ENCODE measurements around the gene BRD7. TPM values are rescaled to one million over a fixed set of nuclear protein-coding genes. Genes with fewer than 3 reads are reported as not detected.

The BRD7 gene
- total and polyA plus RNA-seq, 2 donors (not counting 1 experiment from before 2014, with no cell fraction given) = 29.8 to 64.5 TPM

DNA sequence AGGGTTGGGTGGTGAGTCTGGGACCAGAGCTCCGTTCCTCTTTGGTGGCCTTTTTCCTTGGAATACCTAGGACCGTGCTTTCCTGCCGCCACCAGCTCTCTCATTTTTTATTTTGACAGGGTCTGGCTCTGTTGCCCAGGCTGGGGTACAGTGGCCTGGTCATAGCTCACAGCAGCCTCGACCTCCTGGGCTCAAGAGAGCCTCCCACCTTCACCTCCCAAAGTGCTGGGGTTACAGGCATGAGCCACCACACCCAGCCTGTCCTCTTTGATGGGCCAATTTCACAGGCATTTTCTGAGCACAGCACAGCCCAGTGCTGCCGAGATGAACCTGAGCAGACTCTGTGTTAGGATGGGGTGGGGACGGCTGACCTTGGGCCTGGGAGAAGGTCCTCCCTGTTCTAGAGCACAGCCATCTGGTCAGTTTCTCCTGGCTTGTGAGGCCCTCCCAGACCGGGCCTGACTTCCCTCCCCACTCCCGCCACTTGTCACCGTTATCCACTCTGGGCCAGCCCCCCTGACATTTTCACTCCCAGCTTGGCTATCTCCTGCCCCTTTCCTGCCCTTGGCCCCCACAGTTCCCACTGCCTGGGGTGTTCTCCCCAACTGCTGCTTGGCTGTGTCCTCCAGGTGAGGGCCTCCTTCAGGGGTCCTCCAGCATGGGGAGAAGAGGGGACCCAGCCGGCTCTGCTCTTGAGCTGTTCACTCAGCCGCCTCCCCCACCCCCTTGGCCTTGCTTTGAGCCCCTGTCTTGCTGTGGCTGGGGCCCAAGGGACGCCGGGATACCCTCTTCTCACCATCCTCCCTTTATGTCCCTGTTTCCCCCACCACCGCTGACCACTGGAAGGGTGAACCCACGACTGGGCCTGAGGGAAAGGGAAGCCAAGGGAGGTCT lies 97.4 kb downstream of the BRD7 start:
- ChIA-PET CTCF (interaction anchor here (1.1 to 8.5 kb wide), 4 partner anchors 11 to 84 kb away, joined by 6 to 46 read pairs (median 18); no protein-coding TSS in a partner anchor), POLR2A (no interaction called here)
- no peaks in the 10 kb centered on the region for H4K20me1 ChIP-seq (ENCODE audit: control insufficient read depth, insufficient read depth, low read length, poor library complexity, severe bottlenecking)
- H3K4me3 ChIP-seq (ENCODE audit: control extremely low read depth in 1 of 5, extremely low read depth in 1 of 5, insufficient read depth in 1 of 5, low read depth in 2 of 5, low read length in 4 of 5) = no peak overlapping the region
- no peak for TF ChIP-seq EZH2 (IDR thresholded peaks at IDR 0.05; ENCODE audit: borderline replicate concordance, insufficient read depth, low read depth, low read length, poor library complexity, severe bottlenecking)
- TF ChIP-seq, protein P1, sequence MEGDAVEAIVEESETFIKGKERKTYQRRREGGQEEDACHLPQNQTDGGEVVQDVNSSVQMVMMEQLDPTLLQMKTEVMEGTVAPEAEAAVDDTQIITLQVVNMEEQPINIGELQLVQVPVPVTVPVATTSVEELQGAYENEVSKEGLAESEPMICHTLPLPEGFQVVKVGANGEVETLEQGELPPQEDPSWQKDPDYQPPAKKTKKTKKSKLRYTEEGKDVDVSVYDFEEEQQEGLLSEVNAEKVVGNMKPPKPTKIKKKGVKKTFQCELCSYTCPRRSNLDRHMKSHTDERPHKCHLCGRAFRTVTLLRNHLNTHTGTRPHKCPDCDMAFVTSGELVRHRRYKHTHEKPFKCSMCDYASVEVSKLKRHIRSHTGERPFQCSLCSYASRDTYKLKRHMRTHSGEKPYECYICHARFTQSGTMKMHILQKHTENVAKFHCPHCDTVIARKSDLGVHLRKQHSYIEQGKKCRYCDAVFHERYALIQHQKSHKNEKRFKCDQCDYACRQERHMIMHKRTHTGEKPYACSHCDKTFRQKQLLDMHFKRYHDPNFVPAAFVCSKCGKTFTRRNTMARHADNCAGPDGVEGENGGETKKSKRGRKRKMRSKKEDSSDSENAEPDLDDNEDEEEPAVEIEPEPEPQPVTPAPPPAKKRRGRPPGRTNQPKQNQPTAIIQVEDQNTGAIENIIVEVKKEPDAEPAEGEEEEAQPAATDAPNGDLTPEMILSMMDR (IDR thresholded peaks at IDR 0.05) = no peak
- Mint-ChIP-seq H3K27me3 (no peaks in the 10 kb centered on the region), H3K4me1 (peaks cover 74% of the 10 kb centered on the region), H3K9me3 (ENCODE audit: insufficient read depth) (no peaks in the 10 kb centered on the region), H3K4me3 (no peak overlapping the region), H3K27ac (peak overlapping the region; percentile 100)
- H3K9me3 ChIP-seq (ENCODE audit: control extremely low read depth in 1 of 3, control insufficient read depth in 2 of 3, insufficient read depth in 1 of 3, low read length in 2 of 3) = no peaks in the 10 kb centered on the region
- peak overlapping the region in 1 of 2 donors; percentile 93 for H3K27ac ChIP-seq (ENCODE audit: low read length in 2 of 2)
- peaks cover 64% of the 10 kb centered on the region for H3K79me2 ChIP-seq (ENCODE audit: control insufficient read depth, insufficient read depth, low read length)
- ATAC-seq (ENCODE audit: low read depth) = no peak
- no peak overlapping the region for H3K4me2 ChIP-seq (replicated peaks; ENCODE audit: low read depth, low read length, poor library complexity, severe bottlenecking)
- H3K9ac ChIP-seq (ENCODE audit: low read length) = no peak overlapping the region
- peaks cover 61 to 71% of the 10 kb centered on the region in 2 donors for H3K4me1 ChIP-seq (ENCODE audit: control insufficient read depth in 2 of 2, insufficient read depth in 2 of 2, low read length in 2 of 2)
- no peak for DNase-seq
- no peak overlapping the region for H2AFZ ChIP-seq (ENCODE audit: insufficient read depth, low read depth, low read length, poor library complexity, severe bottlenecking)
- H3K27me3 ChIP-seq (replicated peaks in 1 of 4; ENCODE audit: control extremely low read depth in 1 of 4, control insufficient read depth in 3 of 4, insufficient read depth in 4 of 4, low read length in 3 of 4) = no peaks in the 10 kb centered on the region
- intact Hi-C loops (cut with micrococcal nuclease) = no loop called here
- no peaks in the 10 kb centered on the region for H3K36me3 ChIP-seq (replicated peaks in 1 of 2; ENCODE audit: control extremely low read depth in 1 of 2, control insufficient read depth in 1 of 2, extremely low read depth in 1 of 2, insufficient read depth in 2 of 2, low read length in 1 of 2)
- 83% methylated on average over 9 of the region's 15 CpGs for WGBS (ENCODE audit: insufficient coverage)
